Right lobe of liver (tissue), 4 donors: ENCODE data around the gene EHD1.

ENCODE experiments used
- POLR2A ChIP-seq: fragments of 450-650 bp; IDR thresholded peaks from one replicate; pipeline ENCODE4 v1.6.1; 2017; ENCODE audit warnings: antibody characterized with exemption, mild to moderate bottlenecking
- TF ChIP-seq, protein P1 (sequence below), 4 donors: fragments of 200-600 bp in 3 of 4; fragments of 450-650 bp in 1 of 4; IDR thresholded peaks; one replicate each; pipeline versions ENCODE4 v1.5.1 to v1.8.0; 2016 to 2022; ENCODE audit warnings: antibody characterized with exemption in 4 of 4, mild to moderate bottlenecking in 2 of 4
- donor health status: DM: no; HTN: no; CAD: no.
- donor health status: DM: no; HTN: no; CAD: no.
- donor health status: DM: no; HTN: yes; CAD: no.

DNA sequence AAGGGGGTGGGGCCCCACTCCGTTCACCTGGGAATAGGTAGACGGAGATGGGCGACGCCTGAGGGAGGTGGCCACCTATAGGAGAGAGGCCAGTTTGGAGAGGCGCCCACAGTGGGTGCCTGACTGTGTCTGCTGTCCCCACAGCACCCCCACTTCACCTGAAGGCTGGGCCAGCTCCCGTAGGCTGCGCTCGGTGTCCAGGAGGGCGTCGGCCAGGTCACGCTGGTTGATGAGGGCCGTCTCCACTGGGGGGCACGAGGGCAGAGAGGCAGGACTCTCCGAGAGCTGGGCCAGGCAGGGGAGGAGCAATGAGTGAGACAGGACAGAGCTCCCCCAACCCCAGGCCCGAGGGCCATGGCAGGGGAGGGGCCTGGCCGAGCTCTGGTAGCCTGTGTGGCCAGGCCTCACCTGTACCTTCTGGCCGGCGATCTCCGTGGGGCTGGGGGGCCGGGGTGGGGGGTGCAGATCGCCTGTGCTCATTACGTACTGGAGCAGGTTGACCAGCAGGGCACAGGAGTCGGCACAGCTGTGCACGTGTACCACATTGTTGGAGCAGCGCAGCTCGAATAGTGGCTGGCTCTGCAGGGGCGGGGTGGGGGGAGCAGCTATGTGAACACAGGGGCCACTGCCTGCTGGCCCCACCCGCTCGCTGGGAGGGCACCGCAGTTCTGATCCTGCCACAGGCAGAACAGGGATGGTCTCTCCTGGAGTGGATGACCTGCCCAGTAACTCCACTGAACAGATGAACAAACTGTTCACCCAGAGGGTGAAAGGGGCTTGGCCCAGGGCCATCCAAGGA, 23.9 kb upstream of the EHD1 start:
- TF ChIP-seq POLR2A, result no peak
- TF ChIP-seq, protein P1, sequence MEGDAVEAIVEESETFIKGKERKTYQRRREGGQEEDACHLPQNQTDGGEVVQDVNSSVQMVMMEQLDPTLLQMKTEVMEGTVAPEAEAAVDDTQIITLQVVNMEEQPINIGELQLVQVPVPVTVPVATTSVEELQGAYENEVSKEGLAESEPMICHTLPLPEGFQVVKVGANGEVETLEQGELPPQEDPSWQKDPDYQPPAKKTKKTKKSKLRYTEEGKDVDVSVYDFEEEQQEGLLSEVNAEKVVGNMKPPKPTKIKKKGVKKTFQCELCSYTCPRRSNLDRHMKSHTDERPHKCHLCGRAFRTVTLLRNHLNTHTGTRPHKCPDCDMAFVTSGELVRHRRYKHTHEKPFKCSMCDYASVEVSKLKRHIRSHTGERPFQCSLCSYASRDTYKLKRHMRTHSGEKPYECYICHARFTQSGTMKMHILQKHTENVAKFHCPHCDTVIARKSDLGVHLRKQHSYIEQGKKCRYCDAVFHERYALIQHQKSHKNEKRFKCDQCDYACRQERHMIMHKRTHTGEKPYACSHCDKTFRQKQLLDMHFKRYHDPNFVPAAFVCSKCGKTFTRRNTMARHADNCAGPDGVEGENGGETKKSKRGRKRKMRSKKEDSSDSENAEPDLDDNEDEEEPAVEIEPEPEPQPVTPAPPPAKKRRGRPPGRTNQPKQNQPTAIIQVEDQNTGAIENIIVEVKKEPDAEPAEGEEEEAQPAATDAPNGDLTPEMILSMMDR (IDR thresholded peaks at IDR 0.05), result no peak
